Panc1 (cell line): ENCODE results near the gene GSTT4. TPM values are rescaled to one million over a fixed set of nuclear protein-coding genes. Genes with fewer than 3 reads are reported as not detected.
"Not testable (repeated sequence)": the region's sequence is repeated elsewhere in the genome, so short reads cannot be mapped to it uniquely, and the experiment has no call there.

Experiments used
- ATAC-seq: fragments of 200-7000 bp; cut with Tn5 transposase; 2 replicates; pipeline ENCODE4 v1.9.1; 2020; ENCODE audit warnings: mild to moderate bottlenecking, moderate library complexity
- BruUV-seq: library from RNA; stranded (reverse); fragments of 400-500 nt; replicated peaks from 2 replicates; lab custom pipeline; 2021; lab: Mats Ljungman, UMichigan
- CTCF ChIA-PET: fragments of 300-600 bp; sonication (Branson Sonifier 250); formaldehyde crosslinking; loops from one replicate; lab custom pipeline; 2022; ENCODE audit warnings: antibody characterized with exemption; lab: Charles Lee
- POLR2A ChIA-PET: fragments of 300-600 bp; sonication (Branson Sonifier 250); formaldehyde crosslinking; loops from one replicate; lab custom pipeline; 2022; ENCODE audit warnings: antibody characterized with exemption; lab: Charles Lee
- DNase-seq: peaks from one replicate; pipeline ENCODE4 v3.0.0-alpha.2; 2010; ENCODE audit warnings: low read depth, low spot score
- H3K27ac ChIP-seq: 2 replicates; pipeline ENCODE4 v1.5.1; 2011; ENCODE audit warnings: mild to moderate bottlenecking, low read length, inconsistent platforms
- H3K27me3 ChIP-seq: fragments of 200-500 bp; sonication (Bioruptor generic); 2 replicates; pipeline ENCODE4 v1.6.0; 2014; ENCODE audit warnings: low read length, inconsistent platforms; ENCODE audit not compliant: control insufficient read depth, insufficient read depth
- H3K36me3 ChIP-seq: fragments of 200-500 bp; sonication (Bioruptor generic); 2 replicates; pipeline ENCODE4 v1.5.1; 2014; ENCODE audit warnings: inconsistent platforms, mild to moderate bottlenecking, low read length, moderate library complexity; ENCODE audit not compliant: control insufficient read depth, insufficient read depth
- H3K4me1 ChIP-seq: 2 replicates; pipeline ENCODE4 v1.5.1; 2011; ENCODE audit warnings: inconsistent platforms, mild to moderate bottlenecking, low read length, moderate library complexity; ENCODE audit not compliant: control insufficient read depth, insufficient read depth
- H3K4me3 ChIP-seq, 2 experiments: 2 replicates each; pipeline ENCODE4 v1.5.1; 2011 to 2012; ENCODE audit warnings: low read depth in 2 of 2, low read length in 2 of 2, mild to moderate bottlenecking in 2 of 2, inconsistent platforms in 1 of 2, moderate library complexity in 1 of 2
- H3K9me3 ChIP-seq: fragments of 200-500 bp; sonication (Bioruptor generic); 2 replicates; pipeline ENCODE4 v1.5.1; 2014; ENCODE audit warnings: low read depth, mild to moderate bottlenecking, inconsistent platforms, low read length, moderate library complexity; ENCODE audit not compliant: control insufficient read depth, insufficient read depth
- in situ Hi-C: cut with HindIII; loops from 2 replicates; pipeline ENCODE4 v1.10.0; 2016; ENCODE audit warnings: low sequenced_read_pairs, low pct_unique_long_range_greater_than_20kb
- intact Hi-C: fragments of 100-400 bp; cut with micrococcal nuclease; formaldehyde crosslinking; loops from one replicate; pipeline ENCODE4 v1.10.0; 2022; ENCODE audit not compliant: unreplicated experiment
- total RNA-seq: library from RNA; stranded (reverse); gene quantifications from one replicate; pipeline ENCODE4 v1.2.1, GENCODE V29; 2021; ENCODE audit not compliant: unreplicated experiment

GSTT4 gene
- total RNA-seq, 1 experiment from 2014 or later = not detected

- H3K36me3 ChIP-seq, H3K9me3 ChIP-seq, CTCF ChIA-PET, BruUV-seq, DNase-seq, in situ Hi-C loops, POLR2A ChIA-PET, H3K4me3 ChIP-seq, H3K4me1 ChIP-seq, intact Hi-C loops, H3K27me3 ChIP-seq, H3K27ac ChIP-seq: not testable (repeated sequence)
- ATAC-seq = peak; percentile 92
Observed at GRCh38 chr22:23979557-23980240, 25.6 kb downstream of the GSTT4 start, which contains the start of gene GSTT2. GSTT2 (plus strand) TSS chr22:23980134.

- in situ Hi-C loops, H3K4me3 ChIP-seq, H3K9me3 ChIP-seq, intact Hi-C loops, DNase-seq, H3K27me3 ChIP-seq, BruUV-seq, H3K27ac ChIP-seq, H3K36me3 ChIP-seq, CTCF ChIA-PET, ATAC-seq, POLR2A ChIA-PET, H3K4me1 ChIP-seq: not testable (repeated sequence)
Observed at GRCh38 chr22:23977304-23977703, 27.9 kb downstream of the GSTT4 start.

GRCh38 chr22:23974836-23975352, 30.4 kb downstream of the GSTT4 start:
- H3K27me3 ChIP-seq, CTCF ChIA-PET, H3K27ac ChIP-seq, H3K36me3 ChIP-seq, H3K4me1 ChIP-seq, DNase-seq, POLR2A ChIA-PET, BruUV-seq, H3K4me3 ChIP-seq, intact Hi-C loops, H3K9me3 ChIP-seq, in situ Hi-C loops: not testable (repeated sequence)
- peak; percentile 79 for ATAC-seq

- CTCF ChIA-PET, H3K4me1 ChIP-seq, H3K27me3 ChIP-seq, H3K9me3 ChIP-seq, H3K36me3 ChIP-seq, POLR2A ChIA-PET, BruUV-seq, in situ Hi-C loops, DNase-seq, H3K27ac ChIP-seq, intact Hi-C loops, H3K4me3 ChIP-seq: not testable (repeated sequence)
- peak; percentile 97 for ATAC-seq
Observed at GRCh38 chr22:23974345-23974744, 30.9 kb downstream of the GSTT4 start, which contains the start of gene DDT. DDT (minus strand) TSS chr22:23974441; CDS start chr22:23974414, 27 bp downstream.

GRCh38 chr22:23971927-23972326, 33.3 kb downstream of the GSTT4 start:
- in situ Hi-C loops, BruUV-seq, H3K36me3 ChIP-seq, DNase-seq, intact Hi-C loops, H3K4me3 ChIP-seq, H3K9me3 ChIP-seq, CTCF ChIA-PET, H3K27me3 ChIP-seq, H3K27ac ChIP-seq, H3K4me1 ChIP-seq, ATAC-seq: not testable (repeated sequence)
- POLR2A ChIA-PET = interaction anchor here (0.5 kb wide), 1 partner anchor 90 kb away, joined by 7 read pairs; no protein-coding TSS in a partner anchor
